HG03457 (cell line): ENCODE results near the gene ZNF407.

Experiments
- ATAC-seq: cut with Tn5 transposase; IDR thresholded peaks from one replicate; pipeline ENCODE4 v1.9.1; 2021; ENCODE audit warnings: moderate number of reproducible peaks; ENCODE audit not compliant: unreplicated experiment

Gene ZNF407

DNA sequence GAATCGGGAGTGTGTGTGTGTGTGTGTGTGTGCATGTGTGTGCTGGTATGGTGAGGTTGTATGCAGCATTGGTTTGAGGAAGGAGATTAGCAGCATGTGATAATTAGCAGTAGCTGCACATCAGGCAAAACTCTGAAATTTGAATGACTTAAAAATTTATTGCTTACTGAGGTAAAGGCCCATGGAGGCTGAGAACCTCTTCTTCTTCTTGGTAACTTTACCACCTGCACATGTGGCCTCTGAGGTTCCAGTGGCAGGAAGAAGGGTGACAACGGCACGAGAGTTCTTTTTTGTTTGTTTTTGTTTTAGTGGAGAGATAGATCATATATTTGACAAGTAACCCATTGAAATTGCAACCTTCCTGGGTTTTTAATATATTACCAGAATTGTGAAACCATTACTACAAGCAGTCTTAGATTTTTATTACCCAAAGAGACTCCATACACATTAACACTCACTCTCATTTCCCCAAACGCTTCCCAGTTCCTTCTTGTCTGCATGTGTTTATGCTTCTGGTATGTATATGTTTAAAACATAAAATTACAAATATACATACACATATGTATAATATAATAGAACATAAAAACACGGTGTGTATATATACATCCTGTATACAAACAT is 319.2 kb downstream of the ZNF407 start:
- ATAC-seq: no peak

DNA sequence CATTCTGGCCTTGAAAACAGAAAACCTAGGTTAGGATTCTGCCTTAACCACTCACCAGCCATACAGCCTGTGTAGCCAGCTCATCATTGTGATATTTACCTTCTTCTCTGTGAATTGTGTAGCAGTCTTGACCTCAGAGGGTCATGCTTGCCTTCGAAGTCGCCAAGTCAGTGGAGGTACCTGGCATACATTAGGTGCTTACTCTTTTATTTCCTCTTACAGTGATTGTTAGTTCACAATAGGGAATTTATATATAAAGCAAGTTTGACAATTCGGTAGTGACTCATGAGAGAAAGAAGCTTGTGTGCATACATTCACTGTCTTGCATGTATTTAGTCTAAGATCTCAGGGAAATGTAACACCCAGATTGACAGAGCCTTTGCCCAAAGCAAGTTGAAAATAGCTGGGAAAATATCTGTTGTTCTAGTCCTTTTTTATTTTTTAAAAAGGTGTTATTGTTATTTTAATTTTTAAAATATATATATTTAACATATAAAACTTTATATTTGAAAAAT is 320.7 kb downstream of the ZNF407 start:
- ATAC-seq: no peak

DNA sequence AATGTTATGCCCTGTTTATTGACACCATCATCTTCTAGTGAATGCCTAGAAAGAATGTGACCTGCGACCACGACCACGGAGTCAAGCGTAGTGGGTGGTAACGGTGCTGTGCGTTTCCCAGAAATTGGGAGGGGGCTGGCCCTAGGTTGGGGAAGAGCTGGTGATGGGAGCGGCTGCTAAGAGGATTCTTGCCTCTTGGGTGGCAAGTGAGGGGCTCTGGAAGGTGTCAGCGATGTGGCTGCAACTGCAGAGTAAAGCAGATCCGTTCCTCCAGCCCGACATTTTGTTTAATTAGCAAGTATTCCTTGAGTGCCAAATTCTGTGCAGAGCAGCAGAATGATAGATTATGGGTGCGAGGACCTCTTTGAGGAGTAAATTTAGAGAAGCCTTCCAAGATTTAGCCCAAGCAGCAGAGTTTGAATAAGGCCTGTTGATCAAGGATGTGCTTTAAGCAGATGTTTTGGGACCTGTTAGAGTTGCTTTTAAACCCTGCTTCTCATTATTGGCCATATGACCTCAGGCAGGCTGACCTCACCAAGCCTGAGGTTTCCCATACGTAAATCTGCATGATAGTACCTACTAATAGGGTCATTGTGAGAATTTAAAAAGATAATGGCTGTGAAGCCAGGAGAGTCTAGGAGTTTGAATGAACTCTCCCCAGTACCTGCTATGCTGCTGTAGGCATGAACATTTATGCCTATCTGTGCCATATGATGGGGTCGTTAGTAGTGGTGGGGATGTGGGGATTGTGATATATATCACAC is 323.6 kb downstream of the ZNF407 start:
- no peak for ATAC-seq

DNA sequence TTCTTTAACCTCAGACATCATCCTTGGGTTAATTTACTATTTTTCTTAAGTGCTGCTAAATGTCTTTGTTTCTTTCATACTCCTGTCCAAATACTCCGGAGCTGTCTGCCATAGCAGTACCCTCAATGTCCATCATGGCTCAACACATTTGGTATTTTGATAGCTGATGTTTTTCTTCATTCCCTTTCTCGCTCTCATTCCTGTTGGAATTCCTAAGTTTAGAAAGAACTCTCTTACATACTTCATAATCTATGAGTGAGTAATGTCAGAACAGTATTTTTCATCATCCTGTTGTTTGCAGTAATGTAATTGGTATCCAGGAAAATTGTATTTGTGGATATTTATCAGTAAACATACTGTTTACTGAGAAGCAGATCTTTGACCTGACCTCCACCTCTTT is 328.4 kb downstream of the ZNF407 start:
- no peak for ATAC-seq

DNA sequence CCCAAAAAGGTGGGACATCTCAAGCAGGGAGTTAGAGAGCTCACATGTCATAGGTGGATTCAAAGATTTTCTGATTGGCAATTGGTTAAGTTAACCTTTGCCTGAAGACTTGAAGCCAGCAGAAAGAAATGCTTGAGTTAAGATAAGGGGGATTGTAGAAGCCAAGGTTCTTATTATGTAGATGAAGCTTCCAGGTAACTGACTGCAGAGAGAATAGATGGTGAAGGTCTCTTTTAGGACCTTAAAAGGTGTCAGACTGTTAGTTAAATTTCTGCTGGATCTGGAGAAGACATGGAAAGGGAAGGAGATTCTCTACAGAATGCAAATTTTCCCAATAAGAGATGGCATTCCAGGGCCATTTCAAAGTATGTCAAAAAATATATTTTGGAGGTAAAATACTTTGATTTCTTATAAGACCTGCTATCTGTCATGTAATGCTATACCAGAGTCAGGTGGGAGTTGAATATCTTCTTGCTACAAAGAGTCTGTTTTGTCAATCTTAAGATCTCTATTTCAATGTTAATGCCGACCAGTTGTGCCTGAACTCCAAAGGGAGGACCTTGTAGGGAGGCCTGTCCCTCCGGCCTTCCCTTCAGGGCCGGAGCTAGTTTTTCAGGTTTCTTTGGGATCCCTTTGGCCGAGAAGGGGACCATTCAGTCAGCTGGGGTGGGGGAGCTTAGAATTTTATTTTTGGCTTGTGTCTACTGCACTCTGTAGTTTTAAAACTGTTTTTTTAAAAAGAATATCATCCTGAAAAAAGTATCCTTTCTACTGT is 330.7 kb downstream of the ZNF407 start:
- ATAC-seq: no peak

DNA sequence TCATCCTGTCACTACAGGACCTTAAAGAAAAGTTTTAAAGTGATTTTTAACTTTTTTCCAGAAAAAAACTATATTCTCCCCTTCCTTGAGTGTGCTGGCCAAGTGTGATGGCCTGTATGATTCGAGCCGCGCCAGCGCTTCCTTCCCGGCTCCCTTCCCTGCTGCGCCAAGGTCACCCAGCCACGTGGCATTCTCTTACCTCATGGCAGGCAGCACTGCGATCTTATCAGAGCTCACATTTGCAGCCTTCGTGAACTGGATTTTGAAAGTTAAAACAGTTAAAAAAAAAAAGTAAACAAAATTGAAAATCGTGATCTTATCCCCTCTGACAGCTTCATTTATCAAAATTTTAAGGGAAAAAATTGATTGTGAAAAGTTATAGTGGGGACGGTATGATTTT is 331.4 kb downstream of the ZNF407 start:
- no peak for ATAC-seq

DNA sequence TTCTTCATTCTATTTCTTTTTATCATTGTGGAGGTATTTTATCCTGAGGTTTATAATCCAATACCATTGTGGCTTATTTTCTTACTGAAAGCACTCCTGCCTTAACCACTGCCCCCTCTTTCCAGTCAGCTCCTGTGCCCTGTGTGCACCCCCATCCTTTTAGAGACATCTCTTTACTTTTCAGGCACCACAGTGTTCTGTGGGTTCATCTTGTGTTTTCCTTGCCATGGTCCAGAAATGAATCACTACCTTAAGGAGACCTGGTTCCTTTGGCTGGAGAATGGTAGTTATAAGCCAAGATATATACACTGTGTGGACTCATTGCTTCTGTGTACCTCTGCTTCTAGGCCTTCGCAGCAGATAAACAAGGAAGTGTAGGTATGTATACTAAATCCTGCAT is 332.9 kb downstream of the ZNF407 start:
- ATAC-seq: no peak

DNA sequence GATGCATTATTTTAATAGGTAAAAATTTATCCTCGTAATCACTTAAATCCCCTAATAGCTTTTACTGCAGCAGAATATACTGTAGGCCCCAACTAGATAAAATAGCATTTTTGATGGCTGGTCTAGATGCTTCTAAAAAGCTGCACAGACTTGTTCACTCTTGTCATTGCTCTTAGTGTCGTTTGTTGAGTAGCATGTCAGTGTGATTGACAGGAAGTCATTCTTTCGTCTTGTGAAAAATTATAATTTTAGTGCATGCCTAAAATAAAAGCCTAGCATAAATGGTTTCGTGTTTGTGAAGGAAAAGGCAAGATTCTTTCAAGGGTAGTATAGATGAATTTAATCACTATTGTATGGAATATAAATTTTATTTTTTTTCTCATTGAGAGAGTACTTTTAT is 336.3 kb downstream of the ZNF407 start:
- ATAC-seq: no peak

DNA sequence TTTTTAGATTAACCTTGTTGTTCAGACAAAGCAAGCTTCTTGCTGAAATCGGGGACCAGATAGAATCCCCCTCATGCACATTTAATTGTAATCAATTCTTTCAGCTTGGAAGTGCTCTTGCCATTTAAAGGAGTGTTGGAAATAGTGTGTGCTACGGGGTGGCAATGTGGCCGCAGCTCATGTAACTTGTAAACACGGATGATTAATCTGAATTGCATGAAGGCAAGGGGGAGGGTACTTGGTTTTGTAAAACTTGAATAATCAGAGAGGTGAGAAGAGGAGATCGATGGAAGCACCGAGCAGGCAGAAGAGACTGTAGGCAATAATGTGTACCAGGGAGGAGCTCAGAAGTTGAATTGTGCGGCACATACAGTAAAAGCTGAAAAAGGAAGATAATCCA is 337.8 kb downstream of the ZNF407 start:
- no peak for ATAC-seq

DNA sequence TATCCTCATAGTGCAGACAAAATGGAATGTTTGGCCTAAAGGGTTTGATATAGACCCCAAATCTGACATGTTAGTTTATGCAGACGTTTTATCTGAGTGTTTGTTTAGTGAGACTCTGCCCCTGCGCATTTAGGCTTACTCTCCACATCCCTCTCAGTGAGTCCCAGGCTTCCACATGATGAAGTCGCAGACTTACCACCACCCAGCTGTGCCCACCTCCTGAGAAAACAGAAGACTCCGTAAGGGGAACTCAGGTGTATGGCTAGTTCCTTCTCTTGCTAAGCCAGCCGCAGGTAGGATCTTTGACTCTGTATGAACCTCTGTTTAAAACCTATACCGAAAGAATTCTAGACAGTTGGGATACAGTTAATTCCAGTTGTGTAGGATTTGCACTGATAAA is 338.7 kb downstream of the ZNF407 start:
- no peak for ATAC-seq

DNA sequence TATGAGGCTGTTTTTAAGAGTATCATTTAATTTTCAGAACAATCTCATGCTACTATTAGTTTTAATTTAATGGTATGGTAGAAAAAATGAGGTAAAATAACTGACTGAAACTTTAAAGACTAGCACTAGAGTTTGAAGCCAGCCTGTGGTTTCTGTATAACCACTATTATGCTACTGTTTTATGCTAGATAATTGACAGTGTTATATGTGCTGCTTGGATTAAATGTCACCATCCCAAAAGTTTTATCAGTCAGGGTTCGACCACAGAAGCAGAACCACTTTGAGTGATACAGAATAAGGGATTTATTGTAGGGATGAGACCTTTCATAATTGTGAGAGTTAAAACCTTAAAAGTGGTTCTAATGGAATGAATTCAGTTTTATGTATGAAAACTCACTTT is 339.6 kb downstream of the ZNF407 start:
- ATAC-seq: no peak

DNA sequence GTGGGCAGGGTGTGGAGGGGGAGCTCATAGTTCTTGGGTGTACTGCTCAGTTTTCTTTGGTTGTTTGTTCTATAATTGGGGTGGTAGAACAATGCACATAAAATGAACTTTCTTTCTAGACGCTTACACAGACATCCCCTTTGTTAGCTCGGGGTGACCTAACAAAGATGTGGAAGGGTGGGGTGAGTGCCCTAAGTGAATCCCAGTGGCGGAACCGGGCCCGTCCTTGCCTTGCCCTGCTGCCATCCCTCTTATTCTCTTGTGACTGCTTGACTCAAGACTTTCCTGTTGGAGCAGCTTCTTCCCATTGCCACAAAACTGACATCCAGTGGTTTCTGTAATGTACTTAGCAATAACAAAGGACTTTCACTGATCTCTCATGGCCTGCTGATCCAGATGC is 343.2 kb downstream of the ZNF407 start:
- no peak for ATAC-seq

DNA sequence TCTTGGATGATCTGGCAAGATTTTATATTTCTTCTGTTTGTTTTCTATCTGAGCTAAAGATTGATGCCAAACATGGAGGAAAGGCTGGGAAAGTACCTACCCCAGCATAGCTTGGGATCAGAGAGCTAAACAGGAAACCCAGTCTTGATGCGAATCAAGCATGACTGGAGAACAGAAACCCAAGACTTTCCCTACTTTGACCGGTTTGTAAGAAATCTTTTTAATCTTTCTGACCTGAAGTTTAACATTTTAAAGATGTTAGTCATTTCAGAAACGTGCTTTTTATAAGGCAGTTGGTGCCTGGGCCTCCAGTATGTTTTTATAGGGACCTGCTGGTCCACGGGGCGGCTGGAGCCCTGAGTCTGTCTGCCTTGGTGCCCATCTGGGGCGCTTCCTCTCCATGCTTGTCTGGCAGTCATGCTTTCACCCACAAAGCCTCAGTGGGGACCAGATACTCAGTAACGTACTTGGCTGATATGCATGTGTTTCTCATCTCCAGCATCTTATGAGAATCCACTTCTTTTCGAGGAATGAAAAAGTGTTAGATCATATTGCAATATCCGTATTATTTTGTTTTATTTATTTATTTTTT is 344.7 kb downstream of the ZNF407 start:
- ATAC-seq: peak; percentile 93

DNA sequence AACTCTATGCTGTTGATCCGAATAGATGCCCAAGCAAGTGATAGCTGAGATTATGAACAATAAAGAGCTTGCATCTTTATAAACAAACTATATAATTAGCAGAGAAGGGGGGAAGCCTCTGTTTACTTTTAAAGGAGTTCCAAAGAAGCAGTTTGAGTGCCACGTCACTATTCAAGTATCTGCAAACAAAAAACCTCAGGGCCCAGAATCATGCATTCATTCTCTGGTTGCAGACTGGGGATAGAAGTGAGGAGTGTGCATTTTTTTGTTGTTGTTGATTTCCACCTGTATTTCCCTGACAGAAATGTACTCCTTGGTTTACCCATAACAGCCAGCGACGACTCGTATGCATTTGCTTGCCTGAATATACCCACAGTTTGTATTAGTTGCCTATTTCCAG is 347.0 kb downstream of the ZNF407 start:
- ATAC-seq: no peak

DNA sequence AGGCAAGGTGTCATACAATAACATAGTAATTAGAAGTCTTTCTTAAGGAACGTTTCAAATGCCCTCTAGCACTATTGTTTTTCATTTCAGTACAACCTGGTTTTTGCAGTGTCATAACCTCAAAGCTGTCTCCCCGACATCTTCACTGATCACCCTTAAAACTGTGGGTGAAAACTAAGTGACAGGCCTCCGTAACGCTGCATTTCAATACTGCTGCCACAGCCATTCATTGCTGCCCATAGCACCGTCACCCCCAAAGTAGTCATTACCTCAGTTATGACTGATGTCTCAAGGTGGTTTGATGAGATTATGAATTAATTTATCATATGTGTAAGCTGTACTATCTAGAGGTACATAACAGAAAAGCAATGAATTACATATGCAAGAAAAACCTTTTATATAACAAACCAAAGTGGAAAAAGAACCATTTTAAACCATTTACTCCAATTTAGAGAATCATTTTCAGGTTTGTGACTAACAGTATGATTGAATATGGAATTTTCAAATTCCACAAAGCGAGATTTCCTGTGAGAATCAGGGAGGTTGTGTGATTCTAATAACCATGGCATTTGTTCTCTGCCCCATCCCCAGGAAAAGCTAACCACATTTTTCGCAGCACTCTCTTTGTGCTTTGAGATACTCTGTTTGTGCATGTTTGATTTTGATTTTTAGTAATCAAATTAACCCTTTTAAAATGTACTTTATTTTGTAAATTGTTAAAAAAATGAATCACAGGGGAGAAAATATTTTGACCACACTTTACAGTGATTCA is 348.3 kb downstream of the ZNF407 start:
- ATAC-seq: no peak

DNA sequence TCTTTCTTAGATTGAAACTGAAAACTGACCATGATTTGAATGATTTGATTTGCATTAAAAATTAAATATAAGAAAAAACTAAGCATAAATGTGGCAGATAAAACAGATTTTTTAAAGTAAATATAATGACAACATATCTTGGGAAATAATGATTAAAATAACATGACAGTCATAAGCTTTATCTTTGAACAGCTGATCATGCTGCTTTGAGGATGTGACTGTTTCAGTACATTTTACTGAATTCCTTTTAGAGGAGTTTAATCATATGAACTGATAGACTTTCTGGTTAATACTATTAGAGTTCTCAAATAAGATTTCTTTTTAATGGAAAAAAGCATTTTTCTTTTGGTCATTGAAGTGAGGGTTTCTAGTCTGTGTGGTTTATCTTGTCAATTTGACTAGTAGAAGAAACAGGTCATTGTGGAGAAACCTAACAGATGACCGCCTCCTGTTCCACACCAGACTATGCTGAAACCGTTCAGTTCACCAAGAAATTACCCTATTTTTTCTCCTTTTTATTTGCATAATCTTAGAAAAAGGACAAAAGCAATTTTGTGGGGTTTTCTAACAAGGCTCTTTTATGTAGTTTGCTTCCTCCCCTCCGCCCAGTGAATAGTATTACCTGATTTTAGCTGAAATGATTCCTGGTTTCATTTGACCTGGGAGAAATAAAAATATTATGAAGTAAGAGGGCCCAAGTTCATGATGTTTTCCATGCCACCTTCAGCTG is 349.1 kb downstream of the ZNF407 start:
- ATAC-seq: no peak

DNA sequence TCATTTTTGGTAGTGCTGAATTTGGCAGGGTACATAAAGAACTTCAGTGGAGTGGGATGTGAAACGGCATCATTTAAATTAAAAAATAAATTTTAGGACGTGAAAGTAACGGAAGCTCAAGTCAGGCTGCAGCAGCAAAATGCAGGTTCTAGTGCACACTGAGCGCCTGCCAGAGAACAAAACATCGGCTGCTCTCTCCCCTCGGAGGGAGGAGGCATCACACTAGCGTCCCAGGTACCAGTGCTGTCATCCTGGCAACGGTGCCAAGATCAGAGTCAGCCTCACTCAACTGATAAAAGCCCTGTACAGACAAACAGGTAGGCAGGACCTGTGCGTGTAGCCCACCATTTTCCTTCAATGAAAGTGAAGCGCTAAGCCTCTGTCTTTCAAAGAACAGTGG is 349.7 kb downstream of the ZNF407 start:
- no peak for ATAC-seq

DNA sequence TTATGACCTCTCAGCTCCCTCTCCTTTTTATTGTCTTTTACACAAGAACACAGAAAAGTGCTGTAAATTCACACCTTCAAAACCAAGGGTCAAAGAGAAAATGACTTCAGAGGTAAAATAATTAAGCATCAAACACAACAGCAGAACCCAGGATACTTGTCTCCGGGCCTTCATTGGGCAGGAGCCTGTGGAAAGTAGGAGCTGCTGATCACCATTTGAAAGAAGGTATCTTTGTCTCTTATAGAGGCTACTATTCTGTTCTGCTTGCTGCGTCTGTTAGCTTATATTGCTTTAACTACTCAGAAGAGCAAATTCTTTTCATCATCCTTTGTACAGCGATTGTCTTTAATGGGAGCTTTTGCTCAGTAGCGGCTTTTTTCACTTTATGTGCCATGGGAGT is 350.2 kb downstream of the ZNF407 start:
- no peak for ATAC-seq

DNA sequence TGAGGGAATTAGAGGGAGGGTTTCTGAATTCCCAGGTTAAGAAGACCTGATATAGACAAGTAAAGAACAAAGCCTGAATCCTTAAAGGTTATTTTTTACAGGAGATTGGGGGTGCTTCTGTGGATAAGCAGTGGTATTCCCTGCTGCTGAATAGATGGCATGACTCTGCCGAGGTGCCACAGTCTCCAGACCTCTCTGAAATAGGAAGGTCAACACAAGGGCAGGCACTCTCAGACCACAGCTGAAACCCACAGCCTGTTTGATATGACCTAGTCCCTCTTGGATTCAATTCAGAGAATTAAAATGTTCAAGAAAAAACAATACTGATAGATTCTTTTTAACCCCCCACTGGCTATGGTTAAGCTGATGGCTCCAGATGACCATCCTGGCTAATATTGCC is 351.9 kb downstream of the ZNF407 start:
- no peak for ATAC-seq

DNA sequence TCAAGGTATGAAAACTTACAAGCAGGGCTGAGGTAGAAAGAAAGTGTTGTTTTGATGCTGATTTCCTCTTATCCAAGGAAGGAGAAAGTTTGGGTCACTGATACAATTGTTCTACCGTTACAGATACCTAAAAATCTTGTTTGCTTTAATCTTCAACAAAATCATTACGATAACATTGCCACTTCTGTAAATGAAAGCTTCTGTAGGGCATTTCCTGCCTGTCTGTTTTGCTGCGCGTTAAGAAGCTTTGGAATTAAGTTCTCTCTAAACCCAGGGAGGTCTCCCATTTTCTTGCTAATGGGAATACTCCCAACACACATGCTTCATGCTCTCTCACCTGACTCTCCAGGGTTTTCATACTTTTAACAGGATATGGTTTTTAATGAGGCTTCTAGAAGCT is 352.8 kb downstream of the ZNF407 start:
- no peak for ATAC-seq
